Suprapubic skin (tissue), 4 donors: Measurements from ENCODE around the gene ADAP1.

Experiments
- POLR2A ChIP-seq, 2 donors: fragments of 450-650 bp; IDR thresholded peaks; one replicate each; pipeline ENCODE4 v1.6.1; 2017; ENCODE audit warnings: antibody characterized with exemption in 2 of 2, mild to moderate bottlenecking in 2 of 2, moderate library complexity in 2 of 2
- POLR2AphosphoS5 ChIP-seq, 3 donors: sonication (generic); formaldehyde crosslinking; IDR thresholded peaks; one replicate each; pipeline ENCODE4 v1.6.1; 2017; ENCODE audit warnings: antibody characterized with exemption in 3 of 3

DNA sequence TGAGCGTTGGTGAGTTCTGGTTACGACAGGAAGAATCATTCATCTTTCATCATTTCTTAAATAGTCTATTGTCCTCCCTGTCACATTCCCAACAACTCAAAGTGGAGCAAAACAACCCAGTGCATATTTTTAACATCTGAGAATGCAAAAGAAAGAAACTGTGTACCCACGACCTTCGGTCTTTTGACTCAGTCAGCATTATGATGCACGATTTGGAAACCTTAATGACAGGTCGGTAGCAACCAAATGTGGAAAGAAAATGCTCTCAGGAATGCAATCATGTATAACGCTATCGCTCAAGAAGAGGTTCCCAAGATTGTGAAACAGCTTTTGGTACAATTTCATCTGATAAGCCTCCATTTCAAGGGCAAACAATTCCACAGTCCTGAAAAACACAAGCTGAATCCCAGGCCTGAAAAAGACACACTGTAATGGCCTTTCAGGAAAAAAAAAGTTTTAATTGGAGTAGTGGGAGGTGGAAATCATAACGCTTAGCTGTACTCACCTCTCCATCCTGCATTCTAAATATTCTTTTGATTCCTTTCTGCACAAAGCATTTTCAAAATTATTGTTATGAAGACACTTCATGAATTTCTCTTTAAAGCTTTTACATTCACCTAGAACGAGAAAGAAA, 18.3 kb upstream of the ADAP1 start:
- no peak for TF ChIP-seq POLR2A (IDR thresholded peaks at IDR 0.05)
- TF ChIP-seq POLR2AphosphoS5 (IDR thresholded peaks at IDR 0.05): no peak
